SK-N-SH (cell line): ENCODE results near the gene CHST9.

Experiments
- FOXM1 ChIP-seq: IDR thresholded peaks from 2 replicates; pipeline ENCODE4 v1.4.0; 2012; ENCODE audit warnings: low read depth, mild to moderate bottlenecking
- NRF1 ChIP-seq: IDR thresholded peaks from 2 replicates; pipeline ENCODE4 v1.6.1; 2012; ENCODE audit warnings: low read depth, mild to moderate bottlenecking, low read length
- RAD21 ChIP-seq: IDR thresholded peaks from 2 replicates; pipeline ENCODE4 v1.6.1; 2012; ENCODE audit warnings: mild to moderate bottlenecking, low read length
- RXRA ChIP-seq: IDR thresholded peaks from 2 replicates; pipeline ENCODE4 v1.4.0; 2012; ENCODE audit warnings: low read depth, mild to moderate bottlenecking, borderline replicate concordance
- TF ChIP-seq, protein P1 (sequence below): fragments of 200-600 bp; sonication (generic); IDR thresholded peaks from 2 replicates; pipeline ENCODE4 v1.6.1; 2017; ENCODE audit warnings: antibody characterized with exemption, mild to moderate bottlenecking, moderate library complexity
- TF ChIP-seq, protein P2 (sequence below): IDR thresholded peaks from 2 replicates; pipeline ENCODE4 v1.6.1; 2012; ENCODE audit warnings: mild to moderate bottlenecking, low read depth, low read length, moderate library complexity

DNA sequence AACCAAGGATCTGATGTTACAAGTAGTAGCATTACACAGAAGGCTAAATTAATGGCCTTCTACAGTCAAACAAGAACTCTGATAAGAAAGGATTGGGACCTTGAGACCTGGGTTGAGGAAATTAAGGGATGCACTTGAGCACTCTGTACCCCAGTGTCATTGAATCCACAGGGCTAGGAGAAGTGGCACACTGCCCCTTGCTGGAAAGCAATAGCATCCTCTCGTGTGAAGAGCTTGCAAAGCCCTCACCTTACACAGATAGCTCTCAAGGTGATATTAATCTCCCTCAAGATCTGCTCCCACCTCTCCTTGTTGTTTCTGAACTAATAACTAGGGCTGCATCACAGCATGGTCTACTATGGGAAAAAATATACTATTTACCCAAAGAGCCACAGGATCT is 26.5 kb upstream of the CHST9 start:
- TF ChIP-seq FOXM1, result no peak
- TF ChIP-seq, protein P1, sequence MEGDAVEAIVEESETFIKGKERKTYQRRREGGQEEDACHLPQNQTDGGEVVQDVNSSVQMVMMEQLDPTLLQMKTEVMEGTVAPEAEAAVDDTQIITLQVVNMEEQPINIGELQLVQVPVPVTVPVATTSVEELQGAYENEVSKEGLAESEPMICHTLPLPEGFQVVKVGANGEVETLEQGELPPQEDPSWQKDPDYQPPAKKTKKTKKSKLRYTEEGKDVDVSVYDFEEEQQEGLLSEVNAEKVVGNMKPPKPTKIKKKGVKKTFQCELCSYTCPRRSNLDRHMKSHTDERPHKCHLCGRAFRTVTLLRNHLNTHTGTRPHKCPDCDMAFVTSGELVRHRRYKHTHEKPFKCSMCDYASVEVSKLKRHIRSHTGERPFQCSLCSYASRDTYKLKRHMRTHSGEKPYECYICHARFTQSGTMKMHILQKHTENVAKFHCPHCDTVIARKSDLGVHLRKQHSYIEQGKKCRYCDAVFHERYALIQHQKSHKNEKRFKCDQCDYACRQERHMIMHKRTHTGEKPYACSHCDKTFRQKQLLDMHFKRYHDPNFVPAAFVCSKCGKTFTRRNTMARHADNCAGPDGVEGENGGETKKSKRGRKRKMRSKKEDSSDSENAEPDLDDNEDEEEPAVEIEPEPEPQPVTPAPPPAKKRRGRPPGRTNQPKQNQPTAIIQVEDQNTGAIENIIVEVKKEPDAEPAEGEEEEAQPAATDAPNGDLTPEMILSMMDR, result no peak
- no peak for TF ChIP-seq RXRA
- TF ChIP-seq, protein P2, sequence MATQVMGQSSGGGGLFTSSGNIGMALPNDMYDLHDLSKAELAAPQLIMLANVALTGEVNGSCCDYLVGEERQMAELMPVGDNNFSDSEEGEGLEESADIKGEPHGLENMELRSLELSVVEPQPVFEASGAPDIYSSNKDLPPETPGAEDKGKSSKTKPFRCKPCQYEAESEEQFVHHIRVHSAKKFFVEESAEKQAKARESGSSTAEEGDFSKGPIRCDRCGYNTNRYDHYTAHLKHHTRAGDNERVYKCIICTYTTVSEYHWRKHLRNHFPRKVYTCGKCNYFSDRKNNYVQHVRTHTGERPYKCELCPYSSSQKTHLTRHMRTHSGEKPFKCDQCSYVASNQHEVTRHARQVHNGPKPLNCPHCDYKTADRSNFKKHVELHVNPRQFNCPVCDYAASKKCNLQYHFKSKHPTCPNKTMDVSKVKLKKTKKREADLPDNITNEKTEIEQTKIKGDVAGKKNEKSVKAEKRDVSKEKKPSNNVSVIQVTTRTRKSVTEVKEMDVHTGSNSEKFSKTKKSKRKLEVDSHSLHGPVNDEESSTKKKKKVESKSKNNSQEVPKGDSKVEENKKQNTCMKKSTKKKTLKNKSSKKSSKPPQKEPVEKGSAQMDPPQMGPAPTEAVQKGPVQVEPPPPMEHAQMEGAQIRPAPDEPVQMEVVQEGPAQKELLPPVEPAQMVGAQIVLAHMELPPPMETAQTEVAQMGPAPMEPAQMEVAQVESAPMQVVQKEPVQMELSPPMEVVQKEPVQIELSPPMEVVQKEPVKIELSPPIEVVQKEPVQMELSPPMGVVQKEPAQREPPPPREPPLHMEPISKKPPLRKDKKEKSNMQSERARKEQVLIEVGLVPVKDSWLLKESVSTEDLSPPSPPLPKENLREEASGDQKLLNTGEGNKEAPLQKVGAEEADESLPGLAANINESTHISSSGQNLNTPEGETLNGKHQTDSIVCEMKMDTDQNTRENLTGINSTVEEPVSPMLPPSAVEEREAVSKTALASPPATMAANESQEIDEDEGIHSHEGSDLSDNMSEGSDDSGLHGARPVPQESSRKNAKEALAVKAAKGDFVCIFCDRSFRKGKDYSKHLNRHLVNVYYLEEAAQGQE, result no peak
- TF ChIP-seq RAD21, result no peak
- TF ChIP-seq NRF1, result no peak
